ENCODE results near the gene MRAS.
"Not testable (repeated sequence)": the region's sequence is repeated elsewhere in the genome, so short reads cannot be mapped to it uniquely, and the experiment has no call there.

The MRAS gene

DNA sequence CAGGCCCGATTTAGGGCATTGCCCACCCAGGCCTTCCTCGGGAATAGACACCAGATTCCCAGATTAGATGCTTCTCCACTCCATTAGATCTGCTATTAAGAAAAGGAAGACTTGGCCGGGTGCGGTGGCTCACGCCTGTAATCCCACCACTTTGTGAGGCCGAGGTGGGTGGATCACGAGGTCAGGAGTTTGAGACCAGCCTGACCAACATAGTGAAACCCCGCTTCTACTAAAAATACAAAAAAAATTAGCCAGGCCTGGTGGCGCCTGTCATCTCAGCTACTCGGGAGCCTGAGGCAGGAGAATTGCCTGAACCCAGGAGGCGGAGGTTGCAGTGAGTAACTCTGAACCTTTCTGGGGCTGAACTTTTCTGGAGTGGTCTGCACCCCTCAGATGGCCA lies 28.8 kb downstream of the MRAS start:
- not testable (repeated sequence) for H3K36me3 ChIP-seq (ENCODE audit: control insufficient read depth, insufficient read depth, low read length); H3K9me3 ChIP-seq (ENCODE audit: control insufficient read depth, insufficient read depth, low read length); H3K4me3 ChIP-seq (ENCODE audit: low read length); H3K4me1 ChIP-seq (ENCODE audit: control insufficient read depth, insufficient read depth, low read length); H3K27me3 ChIP-seq (ENCODE audit: control insufficient read depth, insufficient read depth, low read length); DNase-seq (ENCODE audit: low read depth, low spot score); H3K27ac ChIP-seq (ENCODE audit: low read length)
- whole genome bisulfite sequencing (ENCODE audit: insufficient coverage, insufficient read length) = no CpG with 5 or more reads among the region's 11 CpGs

DNA sequence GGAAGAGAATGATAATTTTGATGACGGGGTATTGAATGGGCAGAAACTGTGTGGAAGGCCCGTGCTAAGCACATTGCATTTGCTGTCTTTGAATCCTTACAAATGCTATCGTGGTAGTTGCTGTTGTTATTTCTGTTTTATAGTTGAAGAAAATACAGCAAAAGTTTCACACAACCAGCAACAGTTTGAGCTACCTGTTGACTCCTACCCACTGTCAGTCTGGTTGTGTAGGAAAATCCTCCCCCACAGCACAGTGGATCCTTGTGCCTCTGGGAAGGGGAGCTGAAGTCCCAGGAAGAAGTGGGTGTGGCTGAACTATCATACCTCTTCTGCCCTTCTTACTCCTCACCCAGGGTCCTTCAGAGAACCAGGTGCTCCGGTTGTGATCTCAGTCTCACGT lies 29.4 kb downstream of the MRAS start:
- Histone ChIP-seq H3K27me3 (ENCODE audit: control insufficient read depth, insufficient read depth, low read length) (no peaks in the 10 kb centered on the region), H3K4me3 (ENCODE audit: low read length) (no peak overlapping the region), H3K36me3 (ENCODE audit: control insufficient read depth, insufficient read depth, low read length) (no peaks in the 10 kb centered on the region), H3K9me3 (ENCODE audit: control insufficient read depth, insufficient read depth, low read length) (no peaks in the 10 kb centered on the region), H3K27ac (ENCODE audit: low read length) (no peak overlapping the region), H3K4me1 (ENCODE audit: control insufficient read depth, insufficient read depth, low read length) (0 out of 2 replicates have a peak, but pooled peaks cover 2% of the 10 kb centered on the region)
- no peak for DNase-seq (ENCODE audit: low read depth, low spot score)
- 100% methylated on average over 1 of the region's 5 CpGs for whole genome bisulfite sequencing (ENCODE audit: insufficient coverage, insufficient read length)

DNA sequence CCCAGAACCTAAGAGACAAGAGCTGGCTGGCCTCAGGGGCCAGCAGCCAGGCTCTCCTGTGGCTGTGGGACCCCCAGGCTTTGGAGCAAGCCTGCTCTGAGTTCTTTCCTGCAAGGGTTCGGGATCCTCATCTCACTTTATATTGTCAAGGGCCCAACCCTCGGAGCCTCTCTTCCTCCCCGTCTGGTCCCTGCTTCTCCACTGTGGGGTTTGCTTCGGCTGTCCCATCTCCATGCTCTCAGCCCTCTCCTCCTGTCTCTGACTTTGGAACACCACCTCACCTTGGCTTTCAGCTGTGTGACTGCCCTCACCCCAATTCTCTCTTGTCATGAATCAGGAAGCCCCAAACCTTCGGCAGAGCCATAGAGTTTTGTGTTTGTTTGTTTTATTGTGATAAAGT lies 30.0 kb downstream of the MRAS start:
- H3K4me1 ChIP-seq (ENCODE audit: control insufficient read depth, insufficient read depth, low read length) = 0 out of 2 replicates have a peak, but pooled peaks cover 2% of the 10 kb centered on the region
- no peak overlapping the region for H3K4me3 ChIP-seq (ENCODE audit: low read length)
- WGBS (ENCODE audit: insufficient coverage, insufficient read length) = no CpG with 5 or more reads among the region's 5 CpGs
- DNase-seq (ENCODE audit: low read depth, low spot score) = no peak
- H3K27me3 ChIP-seq (ENCODE audit: control insufficient read depth, insufficient read depth, low read length) = no peaks in the 10 kb centered on the region
- H3K36me3 ChIP-seq (ENCODE audit: control insufficient read depth, insufficient read depth, low read length) = no peaks in the 10 kb centered on the region
- no peaks in the 10 kb centered on the region for H3K9me3 ChIP-seq (ENCODE audit: control insufficient read depth, insufficient read depth, low read length)
- H3K27ac ChIP-seq (ENCODE audit: low read length) = no peak overlapping the region

DNA sequence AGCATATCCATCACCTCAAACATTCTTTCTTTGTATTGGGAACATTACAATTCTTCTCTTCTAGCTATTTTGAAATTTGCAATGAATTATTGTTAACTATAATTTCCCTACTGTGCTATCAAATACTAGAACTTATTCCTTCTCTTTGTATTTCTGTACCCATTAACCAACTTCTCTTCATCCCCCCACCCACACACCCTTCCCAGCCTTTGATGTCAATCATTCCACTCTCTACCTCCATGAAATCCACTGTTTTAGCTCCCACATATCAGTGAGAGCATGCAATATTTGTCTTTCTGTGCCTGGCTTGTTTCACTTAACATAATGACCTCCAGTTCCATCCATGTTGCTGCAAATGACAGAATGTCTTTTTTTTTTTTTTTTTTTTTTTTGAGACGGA lies 30.6 kb downstream of the MRAS start:
- Histone ChIP-seq H3K4me3 (ENCODE audit: low read length) (no peak overlapping the region), H3K4me1 (ENCODE audit: control insufficient read depth, insufficient read depth, low read length) (0 out of 2 replicates have a peak, but pooled peaks cover 2% of the 10 kb centered on the region)
- no peak for DNase-seq (ENCODE audit: low read depth, low spot score)

DNA sequence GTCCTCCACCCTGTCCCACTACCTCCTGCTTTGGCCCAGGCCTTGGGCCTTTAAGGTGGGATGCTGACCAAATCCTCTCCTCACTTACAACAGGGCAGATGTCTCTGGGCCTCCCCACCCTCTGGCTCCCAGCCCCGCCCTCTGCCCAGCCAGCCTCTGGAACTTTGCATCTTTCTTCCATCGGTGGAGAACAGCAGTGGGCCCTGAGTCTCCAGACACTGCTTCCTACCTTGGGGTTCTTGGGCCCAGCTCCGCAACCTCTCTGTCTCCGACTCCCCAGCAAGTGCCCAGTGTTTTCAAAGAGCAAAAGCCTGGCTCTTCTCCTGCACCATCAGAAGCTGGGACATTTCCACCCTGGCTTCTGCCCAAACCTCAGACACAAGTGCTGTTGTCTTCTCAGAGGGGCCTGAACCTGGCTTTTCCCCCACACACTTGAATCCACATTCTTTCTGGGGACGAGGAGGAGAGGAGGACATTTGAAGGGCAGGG lies 33.1 kb downstream of the MRAS start:
- Histone ChIP-seq H3K4me3 (ENCODE audit: low read length) (no peak overlapping the region), H3K36me3 (ENCODE audit: control insufficient read depth, insufficient read depth, low read length) (no peaks in the 10 kb centered on the region), H3K9me3 (ENCODE audit: control insufficient read depth, insufficient read depth, low read length) (no peaks in the 10 kb centered on the region; the same call in 1 of the 2 replicates), H3K27ac (ENCODE audit: low read length) (no peak overlapping the region), H3K27me3 (ENCODE audit: control insufficient read depth, insufficient read depth, low read length) (no peaks in the 10 kb centered on the region), H3K4me1 (ENCODE audit: control insufficient read depth, insufficient read depth, low read length) (0 out of 2 replicates have a peak, but pooled peaks cover 2% of the 10 kb centered on the region)
- DNase-seq (ENCODE audit: low read depth, low spot score) = no peak
- WGBS (ENCODE audit: insufficient coverage, insufficient read length) = no CpG with 5 or more reads among the region's 5 CpGs

More for the DNA sequence above, 30.6 kb downstream of the MRAS start:
- no CpG with 5 or more reads among the region's 1 CpG for WGBS (ENCODE audit: insufficient coverage, insufficient read length)
- Histone ChIP-seq H3K36me3 (ENCODE audit: control insufficient read depth, insufficient read depth, low read length) (no peaks in the 10 kb centered on the region), H3K27me3 (ENCODE audit: control insufficient read depth, insufficient read depth, low read length) (no peaks in the 10 kb centered on the region), H3K27ac (ENCODE audit: low read length) (no peak overlapping the region), H3K9me3 (ENCODE audit: control insufficient read depth, insufficient read depth, low read length) (no peaks in the 10 kb centered on the region; the same call in 1 of the 2 replicates)

GRCh38 chr3:138381950-138382715 lies 33.8 kb downstream of the MRAS start:
- Histone ChIP-seq H3K4me1 (ENCODE audit: control insufficient read depth, insufficient read depth, low read length) (0 out of 2 replicates have a peak, but pooled peaks cover 2% of the 10 kb centered on the region), H3K4me3 (ENCODE audit: low read length) (no peak overlapping the region), H3K27me3 (ENCODE audit: control insufficient read depth, insufficient read depth, low read length) (no peaks in the 10 kb centered on the region), H3K27ac (ENCODE audit: low read length) (no peak overlapping the region), H3K36me3 (ENCODE audit: control insufficient read depth, insufficient read depth, low read length) (no peaks in the 10 kb centered on the region), H3K9me3 (ENCODE audit: control insufficient read depth, insufficient read depth, low read length) (no peaks in the 10 kb centered on the region; the same call in 1 of the 2 replicates)
- no CpG with 5 or more reads among the region's 3 CpGs for WGBS (ENCODE audit: insufficient coverage, insufficient read length)
- no peak for DNase-seq (ENCODE audit: low read depth, low spot score)

GRCh38 chr3:138383715-138384465 lies 35.5 kb downstream of the MRAS start:
- H3K4me3 ChIP-seq (ENCODE audit: low read length) = no peak overlapping the region
- no peak for DNase-seq (ENCODE audit: low read depth, low spot score)
- no peak overlapping the region for H3K27ac ChIP-seq (ENCODE audit: low read length)
- H3K27me3 ChIP-seq (ENCODE audit: control insufficient read depth, insufficient read depth, low read length) = no peaks in the 10 kb centered on the region
- no peaks in the 10 kb centered on the region; the same call in 1 of the 2 replicates for H3K9me3 ChIP-seq (ENCODE audit: control insufficient read depth, insufficient read depth, low read length)
- H3K36me3 ChIP-seq (ENCODE audit: control insufficient read depth, insufficient read depth, low read length) = no peaks in the 10 kb centered on the region
- 0 out of 2 replicates have a peak, but pooled peaks cover 2% of the 10 kb centered on the region for H3K4me1 ChIP-seq (ENCODE audit: control insufficient read depth, insufficient read depth, low read length)
- 100% methylated on average over 2 of the region's 10 CpGs for WGBS (ENCODE audit: insufficient coverage, insufficient read length)

GRCh38 chr3:138384531-138384930 lies 36.2 kb downstream of the MRAS start:
- Histone ChIP-seq H3K9me3 (ENCODE audit: control insufficient read depth, insufficient read depth, low read length) (no peaks in the 10 kb centered on the region; the same call in 1 of the 2 replicates), H3K27me3 (ENCODE audit: control insufficient read depth, insufficient read depth, low read length) (no peaks in the 10 kb centered on the region), H3K36me3 (ENCODE audit: control insufficient read depth, insufficient read depth, low read length) (no peaks in the 10 kb centered on the region), H3K4me1 (ENCODE audit: control insufficient read depth, insufficient read depth, low read length) (0 out of 2 replicates have a peak, but pooled peaks cover 2% of the 10 kb centered on the region), H3K4me3 (ENCODE audit: low read length) (no peak overlapping the region), H3K27ac (ENCODE audit: low read length) (no peak overlapping the region)
- DNase-seq (ENCODE audit: low read depth, low spot score) = no peak
- no CpG with 5 or more reads among the region's 3 CpGs for WGBS (ENCODE audit: insufficient coverage, insufficient read length)

- Histone ChIP-seq H3K4me1 (ENCODE audit: control insufficient read depth, insufficient read depth, low read length) (peaks cover 2% of the 10 kb centered on the region; the same call in 1 of the 2 replicates), H3K9me3 (ENCODE audit: control insufficient read depth, insufficient read depth, low read length) (no peaks in the 10 kb centered on the region; the same call in 1 of the 2 replicates), H3K27ac (ENCODE audit: low read length) (no peak overlapping the region), H3K27me3 (ENCODE audit: control insufficient read depth, insufficient read depth, low read length) (no peaks in the 10 kb centered on the region), H3K4me3 (ENCODE audit: low read length) (no peak overlapping the region), H3K36me3 (ENCODE audit: control insufficient read depth, insufficient read depth, low read length) (no peaks in the 10 kb centered on the region)
- 100% methylated on average over 1 of the region's 5 CpGs for WGBS (ENCODE audit: insufficient coverage, insufficient read length)
- DNase-seq (ENCODE audit: low read depth, low spot score) = no peak
These were observed 36.6 kb downstream of the MRAS start for GRCh38 chr3:138384976-138385375.

DNA sequence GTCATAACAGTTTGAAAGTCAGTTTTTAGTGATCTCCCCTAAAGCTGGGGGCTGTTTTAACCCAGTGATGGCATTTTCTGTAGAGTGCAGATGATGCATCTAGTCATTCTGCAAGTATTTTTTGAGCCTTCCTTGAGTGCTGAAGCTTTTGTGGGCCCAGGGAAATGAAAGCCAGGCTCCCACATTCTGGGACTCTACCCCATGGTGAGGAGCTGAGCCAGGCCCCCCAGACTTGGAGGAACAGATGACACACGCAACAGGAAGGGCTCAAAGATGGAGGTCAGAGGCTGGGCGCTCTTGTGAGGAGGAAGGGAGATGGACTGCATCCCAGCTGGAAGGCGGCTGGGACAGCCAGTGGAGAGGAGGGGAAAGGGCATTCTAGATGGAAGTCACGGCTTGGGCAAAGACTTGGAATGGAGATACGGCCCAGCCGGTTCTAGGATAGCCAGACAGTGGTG lies 40.8 kb downstream of the MRAS start:
- no peak overlapping the region for H3K27ac ChIP-seq (ENCODE audit: low read length)
- no peak overlapping the region for H3K4me3 ChIP-seq (ENCODE audit: low read length)
- H3K9me3 ChIP-seq (ENCODE audit: control insufficient read depth, insufficient read depth, low read length) = no peaks in the 10 kb centered on the region
- no peaks in the 10 kb centered on the region for H3K36me3 ChIP-seq (ENCODE audit: control insufficient read depth, insufficient read depth, low read length)
- no CpG with 5 or more reads among the region's 6 CpGs for WGBS (ENCODE audit: insufficient coverage, insufficient read length)
- H3K4me1 ChIP-seq (ENCODE audit: control insufficient read depth, insufficient read depth, low read length) = no peaks in the 10 kb centered on the region; the same call in 1 of the 2 replicates
- H3K27me3 ChIP-seq (ENCODE audit: control insufficient read depth, insufficient read depth, low read length) = no peaks in the 10 kb centered on the region
- DNase-seq (ENCODE audit: low read depth, low spot score) = no peak
